ENCODE results near the gene CHRNA4. TPM values are rescaled to one million over a fixed set of nuclear protein-coding genes. Genes with fewer than 3 reads are reported as not detected.

CHRNA4 gene
- total and polyA plus RNA-seq, 2 of the 13 experiments (the other 11 are each of a cell fraction or from before 2014, with no cell fraction given), result not detected

- TF ChIP-seq, protein P1, sequence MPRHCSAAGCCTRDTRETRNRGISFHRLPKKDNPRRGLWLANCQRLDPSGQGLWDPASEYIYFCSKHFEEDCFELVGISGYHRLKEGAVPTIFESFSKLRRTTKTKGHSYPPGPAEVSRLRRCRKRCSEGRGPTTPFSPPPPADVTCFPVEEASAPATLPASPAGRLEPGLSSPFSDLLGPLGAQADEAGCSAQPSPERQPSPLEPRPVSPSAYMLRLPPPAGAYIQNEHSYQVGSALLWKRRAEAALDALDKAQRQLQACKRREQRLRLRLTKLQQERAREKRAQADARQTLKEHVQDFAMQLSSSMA (CRISPR knock-in tag; IDR thresholded peaks at IDR 0.05), result no peak
- no peak for TF ChIP-seq AGO2 (optimal IDR thresholded peaks at IDR 0.05; ENCODE audit: low read depth, low read length)
- TF ChIP-seq CEBPB (IDR thresholded peaks at IDR 0.05; ENCODE audit: borderline replicate concordance, low read depth, low read length), result no peak
- TF ChIP-seq ZNF629 (CRISPR knock-in tag; conservative IDR thresholded peaks at IDR 0.05), result no peak
- no peak for TF ChIP-seq EZH2 (conservative IDR thresholded peaks at IDR 0.05; ENCODE audit: low read depth, low read length)
- TF ChIP-seq TCF7 (IDR thresholded peaks at IDR 0.05; ENCODE audit: low read depth), result peak; percentile 60
- TF ChIP-seq, protein P2, sequence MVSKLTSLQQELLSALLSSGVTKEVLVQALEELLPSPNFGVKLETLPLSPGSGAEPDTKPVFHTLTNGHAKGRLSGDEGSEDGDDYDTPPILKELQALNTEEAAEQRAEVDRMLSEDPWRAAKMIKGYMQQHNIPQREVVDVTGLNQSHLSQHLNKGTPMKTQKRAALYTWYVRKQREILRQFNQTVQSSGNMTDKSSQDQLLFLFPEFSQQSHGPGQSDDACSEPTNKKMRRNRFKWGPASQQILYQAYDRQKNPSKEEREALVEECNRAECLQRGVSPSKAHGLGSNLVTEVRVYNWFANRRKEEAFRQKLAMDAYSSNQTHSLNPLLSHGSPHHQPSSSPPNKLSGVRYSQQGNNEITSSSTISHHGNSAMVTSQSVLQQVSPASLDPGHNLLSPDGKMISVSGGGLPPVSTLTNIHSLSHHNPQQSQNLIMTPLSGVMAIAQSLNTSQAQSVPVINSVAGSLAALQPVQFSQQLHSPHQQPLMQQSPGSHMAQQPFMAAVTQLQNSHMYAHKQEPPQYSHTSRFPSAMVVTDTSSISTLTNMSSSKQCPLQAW (CRISPR knock-in tag; IDR thresholded peaks at IDR 0.05), result no peak
- no peak for TF ChIP-seq SOX6 (IDR thresholded peaks at IDR 0.05)
- TF ChIP-seq SOX6 (CRISPR knock-in tag; IDR thresholded peaks at IDR 0.05), result peak; percentile 25; the same call in 1 of the 2 replicates
- TF ChIP-seq, protein P3, sequence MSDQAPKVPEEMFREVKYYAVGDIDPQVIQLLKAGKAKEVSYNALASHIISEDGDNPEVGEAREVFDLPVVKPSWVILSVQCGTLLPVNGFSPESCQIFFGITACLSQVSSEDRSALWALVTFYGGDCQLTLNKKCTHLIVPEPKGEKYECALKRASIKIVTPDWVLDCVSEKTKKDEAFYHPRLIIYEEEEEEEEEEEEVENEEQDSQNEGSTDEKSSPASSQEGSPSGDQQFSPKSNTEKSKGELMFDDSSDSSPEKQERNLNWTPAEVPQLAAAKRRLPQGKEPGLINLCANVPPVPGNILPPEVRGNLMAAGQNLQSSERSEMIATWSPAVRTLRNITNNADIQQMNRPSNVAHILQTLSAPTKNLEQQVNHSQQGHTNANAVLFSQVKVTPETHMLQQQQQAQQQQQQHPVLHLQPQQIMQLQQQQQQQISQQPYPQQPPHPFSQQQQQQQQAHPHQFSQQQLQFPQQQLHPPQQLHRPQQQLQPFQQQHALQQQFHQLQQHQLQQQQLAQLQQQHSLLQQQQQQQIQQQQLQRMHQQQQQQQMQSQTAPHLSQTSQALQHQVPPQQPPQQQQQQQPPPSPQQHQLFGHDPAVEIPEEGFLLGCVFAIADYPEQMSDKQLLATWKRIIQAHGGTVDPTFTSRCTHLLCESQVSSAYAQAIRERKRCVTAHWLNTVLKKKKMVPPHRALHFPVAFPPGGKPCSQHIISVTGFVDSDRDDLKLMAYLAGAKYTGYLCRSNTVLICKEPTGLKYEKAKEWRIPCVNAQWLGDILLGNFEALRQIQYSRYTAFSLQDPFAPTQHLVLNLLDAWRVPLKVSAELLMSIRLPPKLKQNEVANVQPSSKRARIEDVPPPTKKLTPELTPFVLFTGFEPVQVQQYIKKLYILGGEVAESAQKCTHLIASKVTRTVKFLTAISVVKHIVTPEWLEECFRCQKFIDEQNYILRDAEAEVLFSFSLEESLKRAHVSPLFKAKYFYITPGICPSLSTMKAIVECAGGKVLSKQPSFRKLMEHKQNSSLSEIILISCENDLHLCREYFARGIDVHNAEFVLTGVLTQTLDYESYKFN (CRISPR knock-in tag; conservative IDR thresholded peaks at IDR 0.05), result no peak; the same call in 1 of the 2 replicates
- no peak for TF ChIP-seq U2AF2 (IDR thresholded peaks at IDR 0.05; ENCODE audit: low read depth, low read length)
- TF ChIP-seq ZNF253 (CRISPR knock-in tag; IDR thresholded peaks at IDR 0.05; ENCODE audit: borderline replicate concordance), result no peak
- no peak for TF ChIP-seq CBX2 (IDR thresholded peaks at IDR 0.05; ENCODE audit: low read depth, low read length)
- no peak for TF ChIP-seq CBX2 (CRISPR knock-in tag; IDR thresholded peaks at IDR 0.05; ENCODE audit: low read depth)
- peak; percentile 29; the same call in 1 of the 2 replicates for TF ChIP-seq MYC (CRISPR knock-in tag; IDR thresholded peaks at IDR 0.05; ENCODE audit: borderline replicate concordance)
- no peak for TF ChIP-seq FOXJ3 (CRISPR knock-in tag; IDR thresholded peaks at IDR 0.05; ENCODE audit: borderline replicate concordance)
- TF ChIP-seq SMARCE1 (IDR thresholded peaks at IDR 0.05; ENCODE audit: borderline replicate concordance), result no peak
- no peak for TF ChIP-seq FOXM1 (CRISPR knock-in tag; IDR thresholded peaks at IDR 0.05)
- TF ChIP-seq, protein P4, sequence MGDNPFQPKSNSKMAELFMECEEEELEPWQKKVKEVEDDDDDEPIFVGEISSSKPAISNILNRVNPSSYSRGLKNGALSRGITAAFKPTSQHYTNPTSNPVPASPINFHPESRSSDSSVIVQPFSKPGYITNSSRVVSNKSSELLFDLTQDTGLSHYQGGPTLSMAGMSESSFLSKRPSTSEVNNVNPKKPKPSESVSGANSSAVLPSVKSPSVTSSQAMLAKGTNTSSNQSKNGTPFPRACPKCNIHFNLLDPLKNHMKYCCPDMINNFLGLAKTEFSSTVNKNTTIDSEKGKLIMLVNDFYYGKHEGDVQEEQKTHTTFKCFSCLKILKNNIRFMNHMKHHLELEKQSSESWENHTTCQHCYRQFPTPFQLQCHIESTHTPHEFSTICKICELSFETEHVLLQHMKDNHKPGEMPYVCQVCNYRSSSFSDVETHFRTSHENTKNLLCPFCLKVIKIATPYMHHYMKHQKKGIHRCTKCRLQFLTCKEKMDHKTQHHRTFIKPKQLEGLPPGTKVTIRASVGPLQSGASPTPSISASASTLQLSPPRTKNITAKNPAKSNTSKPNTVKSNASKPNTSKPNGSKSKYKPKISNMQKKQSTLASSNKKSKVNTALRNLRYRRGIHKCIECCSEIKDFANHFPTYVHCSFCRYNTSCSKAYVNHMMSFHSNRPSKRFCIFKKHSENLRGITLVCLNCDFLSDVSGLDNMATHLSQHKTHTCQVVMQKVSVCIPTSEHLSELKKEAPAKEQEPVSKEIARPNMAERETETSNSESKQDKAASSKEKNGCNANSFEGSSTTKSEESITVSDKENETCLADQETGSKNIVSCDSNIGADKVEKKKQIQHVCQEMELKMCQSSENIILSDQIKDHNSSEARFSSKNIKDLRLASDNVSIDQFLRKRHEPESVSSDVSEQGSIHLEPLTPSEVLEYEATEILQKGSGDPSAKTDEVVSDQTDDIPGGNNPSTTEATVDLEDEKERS (CRISPR knock-in tag; IDR thresholded peaks at IDR 0.05), result no peak
Observed at GRCh38 chr20:63377256-63377941, 16.2 kb upstream of the CHRNA4 start (continued).
